ENCODE data around the gene PSD2. TPM values are rescaled to one million over a fixed set of nuclear protein-coding genes. Genes with fewer than 3 reads are reported as not detected.

PSD2 gene
- total and polyA plus RNA-seq, 2 donors (not counting 1 experiment from before 2014, with no cell fraction given), result 0.10 to 0.17 TPM

GRCh38 chr5:139839918-139840317 lies 44.3 kb downstream of the PSD2 start:
- no peaks in the 10 kb centered on the region for H3K9me3 Mint-ChIP-seq (ENCODE audit: insufficient read depth)
- Histone ChIP-seq H3K79me2 (ENCODE audit: control insufficient read depth, insufficient read depth, low read length) (no peaks in the 10 kb centered on the region), H3K36me3 (replicated peaks in 1 of 2; ENCODE audit: control extremely low read depth in 1 of 2, control insufficient read depth in 1 of 2, extremely low read depth in 1 of 2, insufficient read depth in 2 of 2, low read length in 1 of 2) (no peaks in the 10 kb centered on the region), H3K9ac (ENCODE audit: low read length) (no peak overlapping the region), H4K20me1 (ENCODE audit: control insufficient read depth, insufficient read depth, low read length, poor library complexity, severe bottlenecking) (no peaks in the 10 kb centered on the region), H3K27ac (ENCODE audit: low read length in 2 of 2) (no peak overlapping the region), H3K4me3 (ENCODE audit: control extremely low read depth in 1 of 5, extremely low read depth in 1 of 5, insufficient read depth in 1 of 5, low read depth in 2 of 5, low read length in 4 of 5) (no peak overlapping the region), H2AFZ (ENCODE audit: insufficient read depth, low read depth, low read length, poor library complexity, severe bottlenecking) (no peak overlapping the region), H3K4me1 (ENCODE audit: control insufficient read depth in 2 of 2, insufficient read depth in 2 of 2, low read length in 2 of 2) (peaks cover 0 to 4% of the 10 kb centered on the region in 2 donors), H3K4me2 (replicated peaks; ENCODE audit: low read depth, low read length, poor library complexity, severe bottlenecking) (no peak overlapping the region), H3K9me3 (ENCODE audit: control extremely low read depth in 1 of 3, control insufficient read depth in 2 of 3, insufficient read depth in 1 of 3, low read length in 2 of 3) (no peaks in the 10 kb centered on the region), H3K27me3 (replicated peaks in 1 of 4; ENCODE audit: control extremely low read depth in 1 of 4, control insufficient read depth in 3 of 4, insufficient read depth in 4 of 4, low read length in 3 of 4) (peaks cover 0 to 25% (median 7%) of the 10 kb centered on the region in 4 experiments)
- H3K4me1 Mint-ChIP-seq, result peaks cover 4% of the 10 kb centered on the region
- POLR2A ChIA-PET, result no interaction called here
- DNase-seq (no peak), ATAC-seq (ENCODE audit: low read depth) (no peak)
- CTCF ChIA-PET, result interaction anchor here (1.6 kb wide), 1 partner anchor 10 kb away, joined by 4 read pairs; no protein-coding TSS in a partner anchor
- H3K4me3 Mint-ChIP-seq, result no peak overlapping the region
- intact Hi-C loops (cut with micrococcal nuclease), result no loop called here
- H3K27me3 Mint-ChIP-seq, result peaks cover 47% of the 10 kb centered on the region
- H3K27ac Mint-ChIP-seq, result no peak overlapping the region
- TF ChIP-seq EZH2 (IDR thresholded peaks at IDR 0.05; ENCODE audit: borderline replicate concordance, insufficient read depth, low read depth, low read length, poor library complexity, severe bottlenecking) (no peak), CTCF (IDR thresholded peaks at IDR 0.05) (no peak)
- 87% methylated on average over 8 of the region's 8 CpGs for WGBS (ENCODE audit: insufficient coverage)

- CTCF ChIA-PET, result interaction anchor here (1.0 kb wide), 1 partner anchor 66 kb away, joined by 3 read pairs; no protein-coding TSS in a partner anchor
- Histone ChIP-seq H3K4me3 (ENCODE audit: control extremely low read depth in 1 of 5, extremely low read depth in 1 of 5, insufficient read depth in 1 of 5, low read depth in 2 of 5, low read length in 4 of 5) (no peak overlapping the region), H3K4me1 (ENCODE audit: control insufficient read depth in 2 of 2, insufficient read depth in 2 of 2, low read length in 2 of 2) (peaks cover 0 to 4% of the 10 kb centered on the region in 2 donors), H3K27me3 (replicated peaks in 1 of 4; ENCODE audit: control extremely low read depth in 1 of 4, control insufficient read depth in 3 of 4, insufficient read depth in 4 of 4, low read length in 3 of 4) (peaks cover 0 to 33% (median 15%) of the 10 kb centered on the region in 4 experiments), H3K4me2 (replicated peaks; ENCODE audit: low read depth, low read length, poor library complexity, severe bottlenecking) (no peak overlapping the region), H4K20me1 (ENCODE audit: control insufficient read depth, insufficient read depth, low read length, poor library complexity, severe bottlenecking) (no peaks in the 10 kb centered on the region), H3K9ac (ENCODE audit: low read length) (no peak overlapping the region), H3K27ac (ENCODE audit: low read length in 2 of 2) (no peak overlapping the region), H2AFZ (ENCODE audit: insufficient read depth, low read depth, low read length, poor library complexity, severe bottlenecking) (no peak overlapping the region), H3K79me2 (ENCODE audit: control insufficient read depth, insufficient read depth, low read length) (no peaks in the 10 kb centered on the region), H3K9me3 (ENCODE audit: control extremely low read depth in 1 of 3, control insufficient read depth in 2 of 3, insufficient read depth in 1 of 3, low read length in 2 of 3) (no peaks in the 10 kb centered on the region), H3K36me3 (replicated peaks in 1 of 2; ENCODE audit: control extremely low read depth in 1 of 2, control insufficient read depth in 1 of 2, extremely low read depth in 1 of 2, insufficient read depth in 2 of 2, low read length in 1 of 2) (no peaks in the 10 kb centered on the region)
- Mint-ChIP-seq H3K4me3 (no peak overlapping the region), H3K27me3 (peaks cover 35% of the 10 kb centered on the region), H3K4me1 (peaks cover 4% of the 10 kb centered on the region), H3K9me3 (ENCODE audit: insufficient read depth) (no peaks in the 10 kb centered on the region), H3K27ac (no peak overlapping the region)
- no peak for TF ChIP-seq CTCF (IDR thresholded peaks at IDR 0.05)
- ATAC-seq (ENCODE audit: low read depth), result no peak
- POLR2A ChIA-PET, result no interaction called here
- WGBS (ENCODE audit: insufficient coverage), result no CpG with 5 or more reads among the region's 4 CpGs
- DNase-seq, result no peak
- intact Hi-C loops (cut with micrococcal nuclease), result no loop called here
Observed at GRCh38 chr5:139841549-139841948, 45.9 kb downstream of the PSD2 start.
